Measurements from ENCODE around the gene SHC3. TPM values are rescaled to one million over a fixed set of nuclear protein-coding genes. Genes with fewer than 3 reads are reported as not detected.

Gene SHC3
- total and polyA plus RNA-seq, 9 of the 15 experiments (the other 6 are each of a cell fraction or from before 2014, with no cell fraction given): not detected

DNA sequence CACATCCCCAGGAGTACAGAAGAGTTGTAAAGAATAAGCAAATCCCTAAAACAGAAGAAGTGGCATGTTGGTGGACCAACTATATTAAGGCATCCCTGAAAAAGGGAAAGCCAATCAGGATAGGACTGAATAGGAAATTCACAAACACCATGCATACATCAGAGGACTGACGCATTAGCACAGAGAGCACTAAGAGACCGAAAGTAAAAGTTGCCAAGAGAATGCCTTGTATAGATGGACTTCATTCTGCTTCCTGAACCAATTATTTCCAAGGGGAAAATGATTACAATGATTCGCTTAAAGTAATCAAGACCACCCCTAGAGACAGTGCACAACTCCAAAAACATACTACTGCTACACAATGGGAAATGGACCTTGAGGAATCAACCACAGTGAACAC, 33.5 kb downstream of the SHC3 start:
- in situ Hi-C loops (cut with MboI): no loop called here
- no peaks in the 10 kb centered on the region for H3K4me1 ChIP-seq (replicated peaks in 1 of 2; ENCODE audit: control insufficient read depth in 2 of 2, insufficient read depth in 2 of 2, low read length in 2 of 2)
- DNase-seq (ENCODE audit: extremely low read depth in 1 of 4, low spot score in 3 of 4): no peak
- no peak for FAIRE-seq
- WGBS (ENCODE audit: insufficient coverage, low coverage, missing lambda C conversion rate): 3% methylated on average over 3 of the region's 3 CpGs
- H3K4me2 ChIP-seq (ENCODE audit: insufficient read depth, low read length): no peak overlapping the region
- no peak overlapping the region for H2AFZ ChIP-seq (ENCODE audit: low read depth, low read length)
- H4K20me1 ChIP-seq (replicated peaks; ENCODE audit: control insufficient read depth, insufficient read depth, low read length): no peaks in the 10 kb centered on the region
- no peak overlapping the region for H3K4me3 ChIP-seq
- BruUV-seq (replicated peaks): no TSS peak
- H3K27me3 ChIP-seq (ENCODE audit: control insufficient read depth in 2 of 2, insufficient read depth in 2 of 2, low read length in 2 of 2): no peaks in the 10 kb centered on the region
- no peaks in the 10 kb centered on the region for H3K79me2 ChIP-seq (ENCODE audit: control insufficient read depth, insufficient read depth, low read length)
- no peak overlapping the region for H3K9ac ChIP-seq (ENCODE audit: insufficient read depth in 1 of 2, low read depth in 2 of 2, low read length in 2 of 2)
- no peak overlapping the region for H3K27ac ChIP-seq (ENCODE audit: extremely low read depth, low read depth, low read length)
- TF ChIP-seq EZH2 (IDR thresholded peaks at IDR 0.05; ENCODE audit: borderline replicate concordance, low read depth, low read length): no peak
- TF ChIP-seq HDAC2 (IDR thresholded peaks at IDR 0.05): no peak
- H3K9me1 ChIP-seq (ENCODE audit: control insufficient read depth, insufficient read depth, low read length): no peaks in the 10 kb centered on the region
- no peaks in the 10 kb centered on the region for H3K36me3 ChIP-seq (ENCODE audit: control insufficient read depth, insufficient read depth, low read length)
- no peak for ATAC-seq
- ChIA-PET POLR2A (no interaction called here), CTCF (ENCODE audit: low intra/inter-chr PET ratio) (no interaction called here)
- H3K9me3 ChIP-seq (replicated peaks; ENCODE audit: control insufficient read depth, insufficient read depth, low read depth, low read length): no peaks in the 10 kb centered on the region
- intact Hi-C loops (cut with micrococcal nuclease): no loop called here

DNA sequence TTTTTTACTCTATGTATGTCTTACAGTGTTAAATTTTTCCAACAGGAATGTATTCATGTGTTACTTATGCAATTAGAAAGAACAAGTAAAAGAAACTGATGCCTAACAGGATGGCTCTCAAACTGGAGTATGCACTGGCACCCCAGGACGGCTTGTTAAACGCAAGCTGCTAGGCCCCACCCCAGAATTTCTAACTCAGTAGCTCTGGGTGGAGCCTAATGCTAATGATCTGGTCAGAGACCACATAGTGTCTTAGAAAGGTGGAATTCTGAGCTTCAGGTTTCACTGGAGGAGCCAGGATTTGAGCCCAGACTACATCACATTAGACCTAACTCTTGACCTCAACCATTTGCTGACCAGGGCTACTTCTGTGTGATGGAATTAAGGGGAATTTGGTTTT, 34.4 kb downstream of the SHC3 start:
- no peak for DNase-seq (ENCODE audit: extremely low read depth in 1 of 4, low spot score in 3 of 4)
- TF ChIP-seq, protein P1, sequence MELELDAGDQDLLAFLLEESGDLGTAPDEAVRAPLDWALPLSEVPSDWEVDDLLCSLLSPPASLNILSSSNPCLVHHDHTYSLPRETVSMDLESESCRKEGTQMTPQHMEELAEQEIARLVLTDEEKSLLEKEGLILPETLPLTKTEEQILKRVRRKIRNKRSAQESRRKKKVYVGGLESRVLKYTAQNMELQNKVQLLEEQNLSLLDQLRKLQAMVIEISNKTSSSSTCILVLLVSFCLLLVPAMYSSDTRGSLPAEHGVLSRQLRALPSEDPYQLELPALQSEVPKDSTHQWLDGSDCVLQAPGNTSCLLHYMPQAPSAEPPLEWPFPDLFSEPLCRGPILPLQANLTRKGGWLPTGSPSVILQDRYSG (tag; conservative IDR thresholded peaks at IDR 0.05; ENCODE audit: low read depth): no peak
- TF ChIP-seq, protein P2, sequence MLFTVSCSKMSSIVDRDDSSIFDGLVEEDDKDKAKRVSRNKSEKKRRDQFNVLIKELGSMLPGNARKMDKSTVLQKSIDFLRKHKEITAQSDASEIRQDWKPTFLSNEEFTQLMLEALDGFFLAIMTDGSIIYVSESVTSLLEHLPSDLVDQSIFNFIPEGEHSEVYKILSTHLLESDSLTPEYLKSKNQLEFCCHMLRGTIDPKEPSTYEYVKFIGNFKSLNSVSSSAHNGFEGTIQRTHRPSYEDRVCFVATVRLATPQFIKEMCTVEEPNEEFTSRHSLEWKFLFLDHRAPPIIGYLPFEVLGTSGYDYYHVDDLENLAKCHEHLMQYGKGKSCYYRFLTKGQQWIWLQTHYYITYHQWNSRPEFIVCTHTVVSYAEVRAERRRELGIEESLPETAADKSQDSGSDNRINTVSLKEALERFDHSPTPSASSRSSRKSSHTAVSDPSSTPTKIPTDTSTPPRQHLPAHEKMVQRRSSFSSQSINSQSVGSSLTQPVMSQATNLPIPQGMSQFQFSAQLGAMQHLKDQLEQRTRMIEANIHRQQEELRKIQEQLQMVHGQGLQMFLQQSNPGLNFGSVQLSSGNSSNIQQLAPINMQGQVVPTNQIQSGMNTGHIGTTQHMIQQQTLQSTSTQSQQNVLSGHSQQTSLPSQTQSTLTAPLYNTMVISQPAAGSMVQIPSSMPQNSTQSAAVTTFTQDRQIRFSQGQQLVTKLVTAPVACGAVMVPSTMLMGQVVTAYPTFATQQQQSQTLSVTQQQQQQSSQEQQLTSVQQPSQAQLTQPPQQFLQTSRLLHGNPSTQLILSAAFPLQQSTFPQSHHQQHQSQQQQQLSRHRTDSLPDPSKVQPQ (CRISPR knock-in tag; IDR thresholded peaks at IDR 0.05; ENCODE audit: borderline replicate concordance): no peak
- TF ChIP-seq JUN (IDR thresholded peaks at IDR 0.05; ENCODE audit: borderline replicate concordance, low read depth, low read length): no peak
- TF ChIP-seq JUN (CRISPR knock-in tag; IDR thresholded peaks at IDR 0.05; ENCODE audit: borderline replicate concordance): no peak
- no peak for TF ChIP-seq PHF21A (IDR thresholded peaks at IDR 0.05; ENCODE audit: borderline replicate concordance, low read depth)
- no peak for TF ChIP-seq MTA3 (IDR thresholded peaks at IDR 0.05; ENCODE audit: borderline replicate concordance)
- TF ChIP-seq TBL1XR1 (IDR thresholded peaks at IDR 0.05; ENCODE audit: low read length in 2 of 2): no peak
- TF ChIP-seq STAT5B (CRISPR knock-in tag; IDR thresholded peaks at IDR 0.05): no peak
- no peak for TF ChIP-seq L3MBTL2 (IDR thresholded peaks at IDR 0.05)
- TF ChIP-seq RNF2 (IDR thresholded peaks at IDR 0.05): no peak
- no peak for TF ChIP-seq LARP7 (IDR thresholded peaks at IDR 0.05)
- TF ChIP-seq BACH1 (tag; IDR thresholded peaks at IDR 0.05): no peak
- H3K9me1 ChIP-seq (ENCODE audit: control insufficient read depth, insufficient read depth, low read length): no peaks in the 10 kb centered on the region
- no peak for FAIRE-seq
- no peak overlapping the region for H3K27ac ChIP-seq (ENCODE audit: extremely low read depth, low read depth, low read length)
- no peak overlapping the region for H2AFZ ChIP-seq (ENCODE audit: low read depth, low read length)
- no peaks in the 10 kb centered on the region for H3K27me3 ChIP-seq (ENCODE audit: control insufficient read depth in 2 of 2, insufficient read depth in 2 of 2, low read length in 2 of 2)
- H3K79me2 ChIP-seq (ENCODE audit: control insufficient read depth, insufficient read depth, low read length): no peaks in the 10 kb centered on the region
- no peak overlapping the region for H3K4me2 ChIP-seq (ENCODE audit: insufficient read depth, low read length)
- no peaks in the 10 kb centered on the region for H3K36me3 ChIP-seq (ENCODE audit: control insufficient read depth, insufficient read depth, low read length)
- H3K4me3 ChIP-seq: no peak overlapping the region
- no peak for ATAC-seq
- WGBS (ENCODE audit: insufficient coverage, low coverage, missing lambda C conversion rate): 5% methylated on average over 2 of the region's 2 CpGs
- ChIA-PET CTCF (ENCODE audit: low intra/inter-chr PET ratio) (no interaction called here), POLR2A (no interaction called here)
- no peaks in the 10 kb centered on the region for H3K4me1 ChIP-seq (replicated peaks in 1 of 2; ENCODE audit: control insufficient read depth in 2 of 2, insufficient read depth in 2 of 2, low read length in 2 of 2)
- no peaks in the 10 kb centered on the region for H3K9me3 ChIP-seq (replicated peaks; ENCODE audit: control insufficient read depth, insufficient read depth, low read depth, low read length)
- BruUV-seq (replicated peaks): no TSS peak
- no peaks in the 10 kb centered on the region for H4K20me1 ChIP-seq (replicated peaks; ENCODE audit: control insufficient read depth, insufficient read depth, low read length)
- no peak overlapping the region for H3K9ac ChIP-seq (ENCODE audit: insufficient read depth in 1 of 2, low read depth in 2 of 2, low read length in 2 of 2)
- intact Hi-C loops (cut with micrococcal nuclease): no loop called here
- in situ Hi-C loops (cut with MboI): no loop called here
